LoVo (cell line): ENCODE data around the gene MPHOSPH8.
A peak's percentile ranks its signal among the peaks of the same experiment; 100 is the strongest.

Source experiments
- DNase-seq: peaks from one replicate; pipeline ENCODE4 v3.0.0-alpha.2; 2016; ENCODE audit warnings: low spot score

Gene MPHOSPH8, protein sequence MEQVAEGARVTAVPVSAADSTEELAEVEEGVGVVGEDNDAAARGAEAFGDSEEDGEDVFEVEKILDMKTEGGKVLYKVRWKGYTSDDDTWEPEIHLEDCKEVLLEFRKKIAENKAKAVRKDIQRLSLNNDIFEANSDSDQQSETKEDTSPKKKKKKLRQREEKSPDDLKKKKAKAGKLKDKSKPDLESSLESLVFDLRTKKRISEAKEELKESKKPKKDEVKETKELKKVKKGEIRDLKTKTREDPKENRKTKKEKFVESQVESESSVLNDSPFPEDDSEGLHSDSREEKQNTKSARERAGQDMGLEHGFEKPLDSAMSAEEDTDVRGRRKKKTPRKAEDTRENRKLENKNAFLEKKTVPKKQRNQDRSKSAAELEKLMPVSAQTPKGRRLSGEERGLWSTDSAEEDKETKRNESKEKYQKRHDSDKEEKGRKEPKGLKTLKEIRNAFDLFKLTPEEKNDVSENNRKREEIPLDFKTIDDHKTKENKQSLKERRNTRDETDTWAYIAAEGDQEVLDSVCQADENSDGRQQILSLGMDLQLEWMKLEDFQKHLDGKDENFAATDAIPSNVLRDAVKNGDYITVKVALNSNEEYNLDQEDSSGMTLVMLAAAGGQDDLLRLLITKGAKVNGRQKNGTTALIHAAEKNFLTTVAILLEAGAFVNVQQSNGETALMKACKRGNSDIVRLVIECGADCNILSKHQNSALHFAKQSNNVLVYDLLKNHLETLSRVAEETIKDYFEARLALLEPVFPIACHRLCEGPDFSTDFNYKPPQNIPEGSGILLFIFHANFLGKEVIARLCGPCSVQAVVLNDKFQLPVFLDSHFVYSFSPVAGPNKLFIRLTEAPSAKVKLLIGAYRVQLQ

DNA sequence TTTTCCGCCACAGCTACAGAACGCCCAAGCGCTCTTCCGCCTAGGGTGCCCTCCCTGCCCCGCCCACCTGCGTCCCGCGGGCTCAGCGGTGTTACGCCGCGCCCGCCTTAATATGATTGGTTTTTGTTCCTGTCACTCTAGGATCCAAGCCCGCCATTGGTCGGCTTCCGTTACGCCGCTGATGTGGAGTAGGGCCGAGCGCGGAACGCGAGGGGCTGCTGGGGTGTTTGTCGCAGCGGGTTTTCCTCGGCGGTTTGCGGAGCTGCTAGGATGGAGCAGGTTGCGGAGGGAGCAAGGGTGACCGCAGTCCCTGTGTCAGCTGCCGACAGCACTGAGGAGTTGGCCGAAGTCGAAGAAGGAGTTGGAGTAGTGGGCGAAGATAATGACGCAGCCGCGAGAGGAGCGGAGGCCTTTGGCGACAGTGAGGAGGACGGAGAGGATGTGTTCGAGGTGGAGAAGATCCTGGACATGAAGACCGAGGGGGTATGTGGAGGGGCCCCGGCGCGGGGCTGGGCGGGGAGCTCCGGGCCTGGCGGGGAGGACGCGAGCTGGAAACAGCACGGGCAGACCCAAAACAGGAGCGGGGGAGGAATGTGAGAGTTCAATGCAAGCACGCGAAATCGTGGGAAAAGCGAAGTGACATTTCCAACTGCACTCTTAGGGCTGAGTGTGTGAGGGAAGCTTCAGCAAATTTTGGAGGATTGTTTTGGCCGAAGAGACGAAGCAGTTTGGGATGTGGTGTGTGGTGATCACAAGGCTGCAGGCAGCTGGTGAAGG is at the start of gene MPHOSPH8:
TSS of gene MPHOSPH8 (plus strand) at position 181 of the 777 bp plus-strand sequence. CDS start at position 271, 90 bp downstream.
- peak; percentile 95 for DNase-seq

DNA sequence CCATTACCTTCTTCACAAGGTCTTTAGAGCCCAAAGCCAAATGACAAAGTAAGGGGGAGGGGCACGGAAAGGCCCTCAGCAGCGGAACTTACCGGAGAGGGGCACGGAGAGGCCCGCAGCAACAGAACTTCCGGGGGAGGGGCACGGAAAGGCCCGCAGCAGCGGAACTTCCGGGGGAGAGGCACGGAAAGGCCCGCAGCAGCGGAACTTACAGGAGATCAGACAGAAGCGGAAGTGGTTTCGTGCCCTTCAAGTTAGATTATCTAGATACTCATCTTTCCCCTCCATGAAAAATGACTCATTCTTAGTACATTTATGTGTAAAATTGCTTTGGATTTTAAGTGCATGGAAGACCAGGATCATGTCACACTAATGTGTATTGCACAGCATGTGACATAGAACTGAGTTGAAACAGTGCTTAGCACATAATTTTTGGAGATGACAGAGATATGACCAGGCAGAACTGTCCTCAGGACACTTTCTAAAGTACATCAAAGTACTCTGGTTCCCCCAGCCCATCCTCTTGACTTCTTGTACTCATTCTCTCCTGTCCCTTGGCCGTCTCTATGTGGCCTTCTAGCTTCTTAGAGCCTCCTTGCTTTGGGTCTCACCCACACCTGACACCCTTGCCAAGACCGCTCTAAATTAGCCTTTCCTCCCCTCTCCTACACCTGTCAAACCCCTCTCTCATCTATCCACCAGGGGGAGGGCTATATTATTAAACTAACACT is 46.4 kb upstream of the MPHOSPH8 start:
- no peak for DNase-seq

DNA sequence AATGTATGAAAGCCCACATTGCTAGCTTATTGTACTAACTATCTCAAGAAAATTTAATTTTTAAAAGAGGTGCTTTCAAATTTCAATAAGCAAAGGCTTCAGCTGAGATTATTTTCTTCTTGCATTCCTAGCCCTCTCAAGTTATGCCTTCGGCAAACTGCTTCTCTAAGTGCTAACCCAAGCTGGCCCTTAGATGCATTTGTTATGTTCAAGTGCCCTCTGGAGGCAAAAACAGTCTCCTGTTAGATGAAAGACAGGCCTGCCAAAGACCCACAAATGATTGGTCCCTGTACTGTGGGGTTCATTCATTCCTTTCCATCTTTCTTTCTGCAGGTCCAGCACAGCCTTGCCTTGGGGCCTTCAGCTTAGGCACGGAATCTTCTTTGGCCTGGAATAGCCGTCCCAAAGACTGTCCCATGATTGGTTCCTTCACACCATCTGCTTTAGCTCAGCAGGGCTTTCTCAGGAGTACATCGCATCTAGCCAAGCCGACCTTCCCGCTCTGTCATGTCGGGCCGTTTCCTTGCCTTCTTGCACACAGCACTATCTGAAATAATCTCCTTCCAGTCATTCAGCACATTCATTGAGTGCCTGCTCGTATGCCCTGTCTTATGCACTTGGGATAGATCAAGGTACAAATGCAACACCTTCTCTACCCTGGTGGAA is 45.7 kb upstream of the MPHOSPH8 start:
- peak; percentile 43 for DNase-seq

DNA sequence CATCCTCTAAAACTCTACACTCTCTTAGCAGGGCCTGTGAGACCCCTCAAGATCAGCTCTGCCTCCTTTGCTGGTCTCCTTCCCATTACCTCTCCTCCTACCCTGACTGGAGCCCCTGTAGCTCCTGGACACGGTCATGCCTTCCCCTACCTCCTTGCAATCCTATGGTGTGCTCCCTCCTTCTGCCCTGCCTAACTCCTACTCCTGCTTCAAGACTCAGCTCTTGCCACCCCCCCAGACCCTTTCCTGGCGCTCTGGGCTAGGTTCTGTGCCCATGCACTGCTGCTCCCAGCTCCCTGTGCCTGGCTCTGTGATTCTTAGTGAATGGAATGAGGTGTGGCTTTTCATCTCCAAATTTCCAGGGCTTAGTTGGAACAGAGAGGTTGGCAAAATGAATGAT is 44.1 kb upstream of the MPHOSPH8 start:
- no peak for DNase-seq

DNA sequence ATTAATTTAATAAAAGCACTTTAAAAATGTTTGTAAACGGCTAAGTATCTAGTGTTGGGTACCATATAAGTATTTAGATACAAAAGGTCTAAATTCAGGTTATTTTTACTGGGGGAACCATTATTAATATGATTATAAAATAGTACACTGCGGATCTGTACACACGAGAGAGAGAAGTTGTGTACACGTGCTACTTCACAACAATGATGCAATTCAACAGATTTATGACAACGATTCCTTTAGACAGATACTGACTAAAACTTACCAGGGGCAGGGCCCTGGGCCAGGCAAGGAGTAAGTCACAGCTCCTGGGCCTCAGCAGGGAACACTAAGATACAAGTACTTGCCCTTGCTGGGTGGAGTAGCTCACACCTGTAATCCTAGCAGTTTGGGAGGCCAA is 43.0 kb upstream of the MPHOSPH8 start:
- DNase-seq = no peak

DNA sequence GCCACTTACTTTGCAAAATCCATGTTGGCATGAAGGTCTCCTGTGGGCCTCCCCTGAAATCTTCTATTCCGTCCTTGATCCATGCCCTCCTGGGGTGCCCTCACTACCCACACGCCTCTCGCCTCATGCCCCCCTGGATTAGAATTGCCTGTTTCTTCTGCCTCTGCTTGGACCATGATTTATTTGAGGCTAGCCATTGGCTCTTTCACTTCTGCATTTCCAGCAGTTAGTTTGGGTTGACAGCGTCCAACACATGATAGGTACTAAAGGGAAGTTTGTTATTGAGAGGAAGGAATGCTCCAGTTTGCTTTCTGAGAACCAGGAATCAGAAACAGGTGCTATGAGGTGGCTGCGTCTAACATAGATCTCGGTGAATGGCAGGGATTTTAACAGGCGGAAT is 41.6 kb upstream of the MPHOSPH8 start:
- no peak for DNase-seq

DNA sequence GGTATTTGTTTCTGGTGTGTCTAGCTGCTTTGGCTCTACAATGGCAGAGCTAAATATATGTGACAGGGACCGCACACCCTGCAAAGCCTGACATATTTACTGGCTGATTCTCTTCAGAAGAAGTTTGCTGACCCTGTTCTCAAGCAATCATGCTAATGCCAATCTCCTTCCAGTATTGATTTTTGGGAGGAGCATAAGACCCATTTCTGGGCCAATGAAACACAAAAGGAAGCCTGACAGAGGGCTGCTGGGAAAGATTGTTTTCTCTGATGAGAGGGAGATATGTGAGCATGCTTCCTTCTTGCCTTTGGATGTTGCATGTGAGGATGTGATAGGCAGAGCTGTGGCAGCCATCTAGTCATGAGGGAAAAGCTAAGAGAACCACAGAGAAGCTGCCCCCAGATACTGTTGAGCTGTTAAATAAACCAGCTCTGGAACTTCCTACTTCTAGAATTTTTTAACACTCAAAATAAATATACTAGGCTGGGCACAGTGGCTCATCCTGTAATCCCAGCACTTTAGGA is 40.7 kb upstream of the MPHOSPH8 start:
- DNase-seq = no peak

DNA sequence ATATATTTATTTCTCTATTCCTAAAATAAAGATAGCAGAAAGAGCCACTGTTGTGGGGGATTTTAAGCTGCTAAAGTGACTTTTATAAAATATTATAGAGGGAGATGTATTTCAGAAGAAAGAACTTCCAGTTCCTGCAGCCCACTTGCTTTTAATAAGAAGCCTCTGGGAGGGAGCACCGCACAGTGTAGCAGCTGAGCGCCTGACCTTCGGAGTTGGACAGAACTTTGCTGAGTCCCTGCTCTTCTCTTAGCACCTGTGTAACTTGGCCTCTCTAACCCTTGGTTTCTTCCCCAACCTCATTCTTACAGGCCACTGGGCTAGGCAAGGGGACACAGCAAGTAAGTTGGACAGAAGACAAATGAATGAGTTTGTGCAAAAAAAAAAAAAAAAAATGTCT is 37.4 kb upstream of the MPHOSPH8 start:
- no peak for DNase-seq

DNA sequence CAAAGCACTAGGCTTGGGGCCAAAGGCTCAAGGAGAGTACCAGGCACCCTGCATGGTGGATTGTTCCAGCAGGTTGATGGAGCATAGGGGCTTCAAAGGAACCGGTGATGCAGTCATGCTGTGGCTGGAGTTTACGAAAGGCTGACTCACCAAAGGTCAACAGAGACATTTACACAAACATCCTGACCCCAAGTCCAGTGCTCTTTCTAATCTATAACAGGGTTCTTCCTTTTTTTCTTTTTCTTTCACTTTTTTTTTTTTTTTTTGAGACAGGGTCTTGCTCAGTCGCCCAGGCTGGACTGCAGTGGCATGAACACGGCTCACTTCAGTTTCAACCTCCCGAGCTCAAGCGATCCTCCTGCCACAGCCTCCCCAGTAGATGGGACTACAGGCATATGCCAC is 36.5 kb upstream of the MPHOSPH8 start:
- peak; percentile 70 for DNase-seq

DNA sequence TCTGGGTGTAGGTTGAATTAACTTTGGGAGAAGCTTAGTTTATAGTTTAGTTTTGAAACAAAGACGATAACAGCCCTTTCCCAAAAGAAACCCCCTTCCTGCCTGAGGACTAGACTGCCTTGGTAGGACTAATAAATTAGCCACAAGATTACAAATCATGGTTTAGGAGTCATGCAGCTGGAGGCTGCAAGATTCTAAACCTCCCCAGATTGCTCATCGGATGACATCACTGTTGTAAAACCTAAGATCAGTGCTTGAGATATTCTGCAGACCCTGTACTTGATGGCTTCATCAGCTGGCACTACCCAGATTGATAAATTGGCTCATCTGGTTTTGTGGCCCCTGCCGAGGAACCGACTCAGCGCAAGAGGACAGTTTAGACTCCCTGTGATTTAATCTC is 35.9 kb upstream of the MPHOSPH8 start:
- DNase-seq = peak; percentile 19

DNA sequence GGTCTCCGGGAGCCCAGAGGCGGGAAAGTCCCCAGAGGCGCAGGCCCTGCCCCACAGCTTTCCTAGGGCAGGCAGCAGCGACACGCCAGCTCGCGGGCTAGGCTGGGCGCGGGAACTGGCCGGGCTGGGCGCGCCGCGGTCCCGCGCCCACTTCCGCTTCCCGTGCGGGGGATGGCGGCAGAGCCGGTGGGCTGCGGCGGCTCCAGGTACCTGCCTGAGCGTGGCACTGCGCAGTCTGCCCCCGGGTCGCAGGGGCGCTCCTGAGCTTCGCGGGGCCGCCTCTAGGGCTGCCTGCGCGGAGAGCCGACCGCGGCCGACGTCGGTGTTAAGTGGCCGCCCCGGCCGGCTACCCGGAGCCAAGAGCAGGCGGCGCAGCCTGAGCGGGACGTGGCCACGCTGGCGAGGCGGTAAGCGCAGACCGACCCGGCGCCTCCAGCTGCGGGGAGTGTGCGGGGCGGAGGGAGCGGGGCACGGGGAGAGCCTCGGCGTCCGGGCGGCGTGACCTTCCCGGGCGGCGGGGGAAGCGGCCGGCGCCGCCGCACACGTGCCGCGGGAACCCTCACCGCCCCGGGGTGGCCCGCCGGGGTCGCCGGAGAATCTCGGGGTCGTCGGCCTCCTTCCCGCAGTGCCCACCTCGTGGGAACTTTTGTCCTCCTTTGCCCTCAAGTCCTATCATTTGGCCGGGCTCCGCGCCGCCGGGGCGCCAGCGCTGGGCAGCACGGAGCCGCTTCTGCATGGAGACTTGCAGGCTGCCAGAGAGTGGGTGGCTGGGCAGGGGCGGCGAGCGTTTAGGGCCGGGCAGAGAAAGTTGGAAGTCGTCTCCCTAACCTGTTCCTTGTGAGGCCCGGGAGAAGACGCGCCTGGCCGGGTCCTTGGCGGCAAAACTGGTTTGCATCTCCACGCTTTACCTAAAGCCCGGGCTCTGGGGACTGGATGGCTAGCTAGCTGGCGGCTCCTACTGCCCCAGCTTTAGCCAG is 31.4 kb upstream of the MPHOSPH8 start:
- peak; percentile 75 for DNase-seq

DNA sequence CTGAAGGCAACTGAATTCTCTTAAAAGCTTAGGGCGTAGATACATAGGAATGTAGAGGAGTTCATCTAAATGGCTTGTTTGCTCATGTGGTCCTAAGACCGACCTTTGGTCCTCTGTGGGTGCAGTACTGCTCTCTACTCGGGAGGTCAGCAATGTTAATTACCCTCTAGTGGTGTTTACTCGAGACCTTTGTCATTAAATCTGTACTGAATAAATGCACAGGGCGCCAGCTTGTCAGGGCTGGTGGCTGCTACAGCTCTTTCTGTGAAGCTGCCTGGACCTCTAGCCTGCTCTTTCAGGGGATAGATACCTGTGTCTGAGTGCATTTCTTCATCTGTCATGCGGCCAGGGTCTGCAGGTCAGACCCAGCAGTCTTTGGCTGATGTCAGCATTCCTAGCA is 29.2 kb upstream of the MPHOSPH8 start:
- DNase-seq = peak; percentile 59

DNA sequence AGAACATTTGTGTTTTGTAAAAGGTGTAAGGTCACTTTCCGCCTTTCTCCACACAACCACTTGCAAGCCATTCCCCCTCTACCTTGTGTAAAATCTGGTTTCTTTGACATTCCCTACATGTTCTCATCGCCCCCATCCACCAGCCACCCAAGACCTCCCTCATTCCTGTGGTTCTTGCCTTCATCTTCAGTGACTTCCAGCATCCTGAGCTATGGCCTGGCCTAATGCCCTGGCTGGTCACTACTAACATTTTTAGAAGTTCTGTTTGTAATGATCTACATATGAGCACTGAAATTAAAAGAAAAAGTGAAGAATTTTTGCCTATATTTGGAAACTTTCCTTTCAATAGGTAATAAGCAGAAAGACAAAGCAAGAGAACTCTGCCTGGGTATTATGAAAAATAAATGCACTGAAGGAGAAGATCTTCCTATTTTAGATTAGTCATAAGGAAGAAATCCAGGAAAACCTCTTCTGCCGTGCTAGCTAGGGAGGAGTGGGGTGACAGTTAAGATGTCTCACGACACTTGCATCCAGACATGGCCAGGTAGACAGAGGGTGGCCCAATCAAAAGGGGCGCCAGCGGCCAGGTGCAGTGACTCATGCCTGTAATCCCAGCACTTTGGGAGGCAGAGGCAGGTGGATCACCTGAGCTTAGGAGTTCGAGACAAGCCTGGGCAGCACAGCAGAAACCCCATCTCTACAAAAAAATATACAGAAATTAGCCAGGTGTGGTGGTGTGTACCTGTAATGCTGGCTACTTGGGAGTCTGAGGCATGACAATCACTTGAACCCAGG is 28.1 kb upstream of the MPHOSPH8 start:
- peak; percentile 36 for DNase-seq

DNA sequence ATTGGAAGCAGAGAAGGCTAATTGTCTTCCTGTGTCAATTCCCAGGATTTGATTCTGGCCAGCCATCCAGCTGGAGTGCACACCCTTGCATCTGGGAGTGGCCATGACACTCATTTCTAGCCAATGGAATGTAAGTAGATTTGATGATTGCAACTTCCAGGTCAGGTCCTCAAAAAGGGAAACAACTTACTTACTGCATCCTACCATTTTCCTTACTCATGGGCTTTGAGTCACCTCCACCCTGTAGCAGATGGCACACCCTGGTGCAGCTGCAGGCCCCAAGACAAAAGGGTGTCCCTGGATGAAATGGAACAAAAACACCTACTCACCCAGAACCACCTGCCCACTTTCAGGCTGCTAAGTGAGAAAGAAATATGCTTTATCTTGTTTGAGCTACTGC is 27.3 kb upstream of the MPHOSPH8 start:
- peak; percentile 30 for DNase-seq

DNA sequence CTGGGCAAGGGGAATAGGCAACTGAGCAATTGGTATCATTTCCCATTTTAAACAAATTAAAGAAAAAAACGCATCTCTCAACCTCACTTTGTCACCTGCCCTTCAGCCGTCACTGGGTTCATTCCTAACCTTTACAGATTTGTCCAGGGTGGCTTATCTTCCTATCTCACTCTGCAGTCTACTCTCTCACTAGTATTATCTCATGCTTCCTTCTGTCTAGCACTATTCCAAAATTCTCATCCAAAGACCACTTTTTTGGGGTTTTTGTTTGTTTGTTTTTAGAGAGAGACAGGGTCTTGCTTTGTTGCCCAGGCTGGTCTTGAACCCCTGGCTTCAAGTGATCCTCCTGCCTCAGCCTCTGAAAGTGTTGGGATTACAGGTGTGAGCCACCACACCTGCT is 26.7 kb upstream of the MPHOSPH8 start:
- no peak for DNase-seq

DNA sequence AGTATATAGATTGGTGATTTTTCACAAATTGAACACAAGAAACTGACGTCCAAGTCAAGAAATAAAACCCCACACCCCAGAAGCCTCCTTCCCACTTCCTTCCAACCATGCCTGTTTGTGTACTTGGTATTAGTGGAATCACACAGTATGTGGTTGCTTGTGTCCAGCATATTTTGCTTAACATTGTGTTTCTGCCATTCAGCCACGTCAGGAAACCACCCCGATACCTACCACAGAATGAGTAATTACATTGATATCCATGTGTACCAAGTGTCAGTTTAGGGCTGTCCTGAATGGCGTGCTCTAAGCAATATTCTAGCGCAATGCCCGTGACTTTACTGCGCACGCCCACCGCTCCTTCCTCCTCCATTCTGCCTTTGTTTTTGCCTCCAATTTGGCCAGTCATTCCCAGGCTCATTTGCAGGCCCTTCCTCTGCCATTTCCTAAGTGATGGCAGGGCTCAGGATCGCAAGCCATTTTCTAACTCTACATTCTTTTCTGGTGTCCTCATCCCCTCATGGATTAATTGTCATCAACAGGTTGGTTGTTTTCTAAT is 25.9 kb upstream of the MPHOSPH8 start:
- no peak for DNase-seq

DNA sequence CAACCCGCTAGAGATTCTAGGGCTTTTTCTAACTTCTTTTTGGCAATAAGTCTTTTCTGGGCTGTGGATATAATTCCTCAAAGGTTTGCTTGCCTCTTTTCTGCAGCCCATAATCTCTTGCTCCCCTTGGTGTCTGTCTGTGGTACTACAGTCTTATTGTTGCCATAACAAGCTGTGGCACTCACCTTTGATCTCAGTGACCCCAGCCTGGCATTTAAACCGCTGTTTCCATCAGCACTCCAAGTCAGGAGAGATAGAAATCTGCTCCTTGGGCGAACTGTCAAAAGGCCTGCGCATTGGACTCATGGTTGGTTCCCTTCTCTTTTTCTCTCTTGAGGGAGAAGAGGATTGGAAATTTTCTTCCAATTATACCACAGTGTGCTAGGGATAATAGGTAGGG is 14.5 kb upstream of the MPHOSPH8 start:
- DNase-seq = no peak

DNA sequence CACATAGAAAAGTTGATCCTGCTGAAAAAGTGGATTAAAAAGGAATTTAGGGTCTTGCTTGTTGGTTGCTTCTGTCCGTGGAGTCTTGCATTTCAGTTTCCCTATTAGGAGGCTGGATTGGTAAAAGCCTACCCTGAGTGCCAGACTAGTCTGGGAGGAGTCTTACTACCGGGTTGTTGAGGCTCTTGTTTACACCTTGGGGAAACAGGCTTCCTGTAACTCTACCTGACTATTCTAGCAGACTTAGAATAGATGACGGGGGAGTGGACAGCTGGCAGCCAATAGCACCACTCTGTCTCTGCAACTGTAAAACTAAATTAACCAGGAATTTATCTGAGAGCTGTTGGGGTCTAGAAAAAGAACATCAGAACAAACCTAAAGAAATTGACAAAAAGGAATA is 11.3 kb upstream of the MPHOSPH8 start:
- no peak for DNase-seq

DNA sequence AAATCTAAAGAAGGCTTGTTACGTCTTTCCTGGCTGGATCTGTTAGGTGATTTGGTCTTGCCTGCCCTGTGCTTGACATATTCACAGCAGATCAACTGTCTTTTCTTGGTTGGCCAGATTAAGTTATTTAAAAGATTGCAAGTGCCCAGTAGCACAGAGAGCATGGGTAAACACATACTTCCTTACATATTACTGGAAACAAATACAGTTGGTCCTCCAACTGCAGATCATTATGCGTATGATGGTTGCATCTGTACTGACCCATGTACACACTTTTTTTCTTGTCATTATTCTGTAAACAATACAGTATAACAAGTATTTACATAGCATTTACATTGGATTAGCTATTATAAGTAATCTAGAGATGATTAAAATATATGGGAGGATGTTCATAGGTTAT is 9.2 kb upstream of the MPHOSPH8 start:
- no peak for DNase-seq
